Heart left ventricle (tissue), 16 donors: ENCODE results near the gene KDM3A. TPM values are rescaled to one million over a fixed set of nuclear protein-coding genes. Genes with fewer than 3 reads are reported as not detected.
"Not testable (repeated sequence)": the region's sequence is repeated elsewhere in the genome, so short reads cannot be mapped to it uniquely, and the experiment has no call there.

Experiments
- ATAC-seq, 4 donors: fragments of 200-7000 bp; cut with Tn5 transposase; one replicate each; pipeline ENCODE4 v1.9.1; 2020 to 2022; ENCODE audit warnings: moderate library complexity in 4 of 4, mild to moderate bottlenecking in 3 of 4, moderate number of reproducible peaks in 1 of 4
- DNase-seq, 5 donors: peaks; one replicate each; pipeline ENCODE4 v3.0.0-alpha.2; 2020
- H3K27ac ChIP-seq, 12 donors: fragments of 200-600 bp; sonication (generic) in 4 of 12; one replicate each; pipeline versions ENCODE4 v1.5.0 to v1.8.0; 2016 to 2022; ENCODE audit warnings: mild to moderate bottlenecking in 2 of 12
- H3K27me3 ChIP-seq, 9 donors: fragments of 200-600 bp; sonication (generic) in 2 of 9; one replicate each; pipeline versions ENCODE4 v1.5.1 to v1.8.0; 2016 to 2022; ENCODE audit warnings: mild to moderate bottlenecking in 3 of 9
- H3K36me3 ChIP-seq, 9 donors: fragments of 200-600 bp; sonication (generic) in 2 of 9; one replicate each; pipeline versions ENCODE4 v1.5.0 to v1.8.0; 2018 to 2022; ENCODE audit warnings: mild to moderate bottlenecking in 2 of 9
- H3K4me1 ChIP-seq, 12 donors: fragments of 200-600 bp; sonication (generic) in 4 of 12; one replicate each; pipeline versions ENCODE4 v1.5.0 to v1.8.0; 2016 to 2022; ENCODE audit warnings: mild to moderate bottlenecking in 3 of 12
- H3K4me3 ChIP-seq, 12 donors: fragments of 200-600 bp; sonication (generic) in 4 of 12; one replicate each; pipeline versions ENCODE4 v1.5.0 to v1.8.0; 2017 to 2022; ENCODE audit warnings: mild to moderate bottlenecking in 9 of 12, moderate library complexity in 4 of 12
- H3K9me3 ChIP-seq, 12 donors: fragments of 200-600 bp; sonication (generic) in 4 of 12; one replicate each; pipeline versions ENCODE4 v1.5.0 to v1.8.0; 2016 to 2022; ENCODE audit warnings: mild to moderate bottlenecking in 1 of 12
- POLR2A ChIP-seq, 2 donors: fragments of 450-650 bp; IDR thresholded peaks; one replicate each; pipeline ENCODE4 v1.6.1; 2017; ENCODE audit warnings: antibody characterized with exemption in 2 of 2, mild to moderate bottlenecking in 2 of 2, moderate library complexity in 2 of 2
- WGBS, 4 donors: extraction: QIAGEN DNeasy Blood & Tissue Kit in 2 of 4; methylation state at CpG; one replicate each; pipeline versions ENCODE4 v1.1.5 to v1.1.7; 2013 to 2018; 5-methylcytosine and 5-hydroxymethylcytosine counted together
- intact Hi-C, 10 donors: fragments of 100-400 bp; cut with DNase I; formaldehyde crosslinking; loops; one replicate each; pipeline versions ENCODE4 v1.11.1 to v1.14.2; 2022
- polyA plus RNA-seq, 2 donors: library from polyadenylated mRNA; stranded (reverse); fragments of 200-250 nt; gene quantifications; one replicate each; pipeline ENCODE4 v1.2.3, GENCODE V29; 2013
- total RNA-seq, 9 donors: library from RNA; depleted of rRNA in 2 of 9; stranded (reverse); fragments of >200 nt in 2 of 9; fragmentation: NEBNext Ultra II Directional in 3 of 9; extraction: Animal tissue kit (Norgen Biotek cat#: 25700) in 3 of 9; gene quantifications; one replicate each; pipeline versions ENCODE4 v1.1.0 to v1.2.4, GENCODE V29; 2016 to 2023
- TF ChIP-seq, protein P1 (sequence below), 12 donors: fragments of 200-600 bp; sonication (generic) in 4 of 12; IDR thresholded peaks; one replicate each; pipeline versions ENCODE4 v1.5.0 to v1.8.0; 2018 to 2022; ENCODE audit warnings: antibody characterized with exemption in 12 of 12, mild to moderate bottlenecking in 5 of 12
- donor health status: ischemic (EF 13 %, LVEDD 7.1; RV severe dilation, severe dysfunction).
- donor health status: healthy with polysubstance abuse.
- donor health status: DM: no; HTN: yes; CAD: no.
- donor health status: DM: no; HTN: no; CAD: no.
- donor health status: ischemic (EF 25% LVEDD 6.9; RV normal size, moderate dysfunction).
- donor health status: ischemic (EF 25% LVEDD 5.7; RV mildly dilated, moderate dysfunction).
- donor health status: healthy.
- donor health status: DM: yes; HTN: yes; CAD: no.
- donor health status: ischemic (EF 35%, LVEDD 5.7; RV mildly dilated, moderate dysfunction).
- donor health status: nonischemic (EF 11% LVEDD 7.7; RV severe dilation, severe dysfunction).
- donor health status: DM: yes; HTN: yes; CAD: no.
- donor health status: PGD.
- donor health status: ischemic (EF 29% LVEDD 5.4; RV normal size, mild dysfunction).
- donor health status: nonischemic (EF 23%, LVEDD 6.1; RV moderate dilation, normal function).

The KDM3A gene
- total and polyA plus RNA-seq, 11 donors, result 13.5 to 44.0 (median 32.5) TPM

DNA sequence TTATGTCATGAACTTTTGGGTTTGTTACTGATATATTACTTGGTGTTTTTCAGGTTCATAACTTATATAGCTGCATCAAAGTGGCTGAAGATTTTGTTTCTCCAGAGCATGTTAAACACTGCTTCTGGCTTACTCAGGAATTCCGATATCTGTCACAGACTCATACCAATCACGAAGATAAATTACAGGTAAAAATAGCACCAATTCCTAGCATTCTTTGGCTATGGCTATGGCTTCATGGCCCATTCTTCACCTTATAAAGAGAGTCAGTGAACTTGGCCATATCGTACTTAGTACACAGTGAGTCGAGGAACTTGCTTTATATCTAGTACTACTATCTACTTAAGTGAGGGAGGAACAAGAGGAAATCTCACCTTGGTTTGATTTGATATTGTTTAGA is 49.9 kb downstream of the KDM3A start:
- H3K36me3 ChIP-seq, result peaks cover 0 to 100% (median 93%) of the 10 kb centered on the region in 9 donors

DNA sequence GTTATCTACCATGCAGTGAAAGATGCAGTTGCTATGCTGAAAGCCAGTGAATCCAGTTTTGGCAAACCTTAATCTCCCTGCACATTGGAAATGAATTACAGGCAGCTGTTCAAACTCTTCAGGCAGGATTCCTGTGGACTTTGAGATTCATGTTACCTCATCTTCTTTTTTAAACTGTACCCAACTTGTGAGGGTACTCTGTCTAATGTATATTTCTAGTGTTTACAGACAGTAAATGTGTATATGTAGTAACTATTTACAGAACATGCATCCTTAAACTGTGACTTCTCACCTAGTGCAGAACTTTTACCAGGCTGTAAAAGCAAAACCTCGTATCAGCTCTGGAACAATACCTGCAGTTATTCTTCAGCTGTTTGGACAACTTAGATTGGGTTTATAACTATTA is 50.9 kb downstream of the KDM3A start:
- no peak for TF ChIP-seq POLR2A (IDR thresholded peaks at IDR 0.05)
- TF ChIP-seq, protein P1, sequence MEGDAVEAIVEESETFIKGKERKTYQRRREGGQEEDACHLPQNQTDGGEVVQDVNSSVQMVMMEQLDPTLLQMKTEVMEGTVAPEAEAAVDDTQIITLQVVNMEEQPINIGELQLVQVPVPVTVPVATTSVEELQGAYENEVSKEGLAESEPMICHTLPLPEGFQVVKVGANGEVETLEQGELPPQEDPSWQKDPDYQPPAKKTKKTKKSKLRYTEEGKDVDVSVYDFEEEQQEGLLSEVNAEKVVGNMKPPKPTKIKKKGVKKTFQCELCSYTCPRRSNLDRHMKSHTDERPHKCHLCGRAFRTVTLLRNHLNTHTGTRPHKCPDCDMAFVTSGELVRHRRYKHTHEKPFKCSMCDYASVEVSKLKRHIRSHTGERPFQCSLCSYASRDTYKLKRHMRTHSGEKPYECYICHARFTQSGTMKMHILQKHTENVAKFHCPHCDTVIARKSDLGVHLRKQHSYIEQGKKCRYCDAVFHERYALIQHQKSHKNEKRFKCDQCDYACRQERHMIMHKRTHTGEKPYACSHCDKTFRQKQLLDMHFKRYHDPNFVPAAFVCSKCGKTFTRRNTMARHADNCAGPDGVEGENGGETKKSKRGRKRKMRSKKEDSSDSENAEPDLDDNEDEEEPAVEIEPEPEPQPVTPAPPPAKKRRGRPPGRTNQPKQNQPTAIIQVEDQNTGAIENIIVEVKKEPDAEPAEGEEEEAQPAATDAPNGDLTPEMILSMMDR (IDR thresholded peaks at IDR 0.05), result no peak
- Histone ChIP-seq H3K27me3 (no peaks in the 10 kb centered on the region), H3K9me3 (no peaks in the 10 kb centered on the region), H3K4me3 (no peak overlapping the region), H3K4me1 (peaks cover 0 to 29% (median 11%) of the 10 kb centered on the region in 12 donors), H3K36me3 (peaks cover 0 to 100% (median 93%) of the 10 kb centered on the region in 9 donors), H3K27ac (peak overlapping the region in 8 of 12 donors; percentile 11 to 72 (median 47))
- DNase-seq, result no peak
- peak; percentile 16 to 65 (median 44) for ATAC-seq
- intact Hi-C loops, result no loop called here
- 45 to 65% (median 62%) methylated on average over 1 of the region's 1 CpG for WGBS, 4 donors

More for the DNA sequence above, 49.9 kb downstream of the KDM3A start:
- no peak for TF ChIP-seq POLR2A (IDR thresholded peaks at IDR 0.05)
- TF ChIP-seq, protein P1 (IDR thresholded peaks at IDR 0.05), result no peak
- intact Hi-C loops, result no loop called here
- DNase-seq, result no peak
- WGBS, 4 donors, result 51 to 71% (median 53%) methylated on average over 4 of the region's 4 CpGs
- peak overlapping the region in 8 of 12 donors; percentile 11 to 72 (median 47) for H3K27ac ChIP-seq
- no peaks in the 10 kb centered on the region for H3K27me3 ChIP-seq
- H3K4me1 ChIP-seq, result peaks cover 0 to 29% (median 11%) of the 10 kb centered on the region in 12 donors
- no peak overlapping the region for H3K4me3 ChIP-seq
- ATAC-seq, result no peak
- H3K9me3 ChIP-seq, result no peaks in the 10 kb centered on the region

DNA sequence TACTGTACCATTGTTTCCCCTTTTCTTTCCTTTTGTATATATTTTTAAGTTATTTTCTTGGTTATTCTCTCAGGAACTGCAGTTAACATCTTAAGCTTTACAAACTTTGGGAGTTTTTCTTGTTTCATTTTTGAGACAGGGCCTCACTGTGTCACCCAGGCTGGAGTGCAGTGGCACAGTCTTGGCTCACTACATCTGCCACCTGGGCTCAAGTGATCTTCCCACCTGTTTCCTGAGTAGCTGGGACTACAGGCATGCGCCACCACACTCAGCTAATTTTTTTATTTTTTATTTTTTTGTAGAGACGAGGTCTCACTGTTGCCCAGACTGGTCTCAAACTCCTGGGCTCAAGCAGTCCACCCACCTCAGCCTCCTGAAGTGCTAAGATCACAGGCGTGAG is 55.2 kb downstream of the KDM3A start:
- 80 to 86% (median 85%) methylated on average over 3 of the region's 3 CpGs for WGBS, 4 donors
- H3K4me3 ChIP-seq, result not testable (repeated sequence)

DNA sequence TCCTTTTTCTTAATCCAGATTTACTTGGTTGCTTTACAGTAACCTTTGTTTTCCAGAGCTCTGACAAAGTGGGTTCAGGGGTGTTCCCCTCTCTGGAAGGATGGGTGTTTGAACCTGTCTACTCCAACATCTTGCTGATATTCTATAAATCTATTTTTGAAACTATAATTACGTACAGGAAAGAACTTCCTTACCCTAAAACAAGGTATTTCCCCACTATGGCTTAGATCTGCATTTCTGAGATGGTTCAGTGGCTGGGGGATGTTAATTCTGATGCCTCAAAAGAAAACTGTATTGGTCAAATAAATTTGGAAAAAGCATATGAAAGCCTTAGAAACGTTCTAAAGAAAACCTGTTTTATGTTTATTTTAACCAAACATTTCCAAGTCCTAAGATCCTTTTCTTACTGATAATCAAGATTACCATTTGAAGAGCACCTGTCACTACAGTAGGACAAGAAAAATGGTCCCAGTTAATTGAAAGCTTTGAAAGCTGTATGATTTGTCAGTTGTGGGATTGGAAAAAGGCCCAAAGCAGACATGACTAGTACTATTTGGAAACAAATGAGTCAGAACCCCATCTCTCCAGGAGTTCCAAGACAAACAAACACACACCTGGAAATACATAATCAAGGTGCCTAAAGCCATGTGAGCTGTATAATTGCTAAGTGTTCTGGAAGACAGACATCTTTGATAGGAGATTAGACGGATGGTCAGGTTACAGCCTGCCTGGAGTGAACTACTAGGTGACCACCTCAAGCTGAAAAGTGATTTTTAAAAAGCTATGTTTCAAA is 57.5 kb downstream of the KDM3A start:
- ATAC-seq (no peak), DNase-seq (no peak)
- Histone ChIP-seq H3K4me3 (no peak overlapping the region), H3K27me3 (no peaks in the 10 kb centered on the region), H3K4me1 (no peaks in the 10 kb centered on the region), H3K27ac (no peak overlapping the region), H3K36me3 (peaks cover 0 to 97% (median 76%) of the 10 kb centered on the region in 9 donors), H3K9me3 (peaks cover 0 to 17% (median 0%) of the 10 kb centered on the region in 12 donors)
- intact Hi-C loops, result no loop called here
- 84 to 94% (median 91%) methylated on average over 3 of the region's 3 CpGs for WGBS, 4 donors
- TF ChIP-seq, protein P1 (IDR thresholded peaks at IDR 0.05), result no peak
- no peak for TF ChIP-seq POLR2A (IDR thresholded peaks at IDR 0.05)

More for the DNA sequence above, 55.2 kb downstream of the KDM3A start:
- intact Hi-C loops, H3K27ac ChIP-seq, H3K27me3 ChIP-seq, ATAC-seq, DNase-seq: not testable (repeated sequence)
- H3K4me1 ChIP-seq, result peaks cover 0 to 15% (median 7%) of the 10 kb centered on the region in 12 donors
- peaks cover 0 to 17% (median 0%) of the 10 kb centered on the region in 12 donors for H3K9me3 ChIP-seq
- H3K36me3 ChIP-seq, result peaks cover 0 to 99% (median 91%) of the 10 kb centered on the region in 9 donors
